NCI-H526 treated with DMSO at 0.1 percent for 48 hours (cell line): ENCODE measurements around the gene TMEM223.
"Not testable (repeated sequence)": the region's sequence is repeated elsewhere in the genome, so short reads cannot be mapped to it uniquely, and the experiment has no call there.

Experiments used
- DNase-seq: peaks from one replicate; lab custom pipeline; 2025; lab: John Stamatoyannopoulos, UW

Gene TMEM223

GRCh38 chr11:62799486-62799885, 7.7 kb upstream of the TMEM223 start:
- no peak for DNase-seq

- DNase-seq: no peak
Measured at GRCh38 chr11:62796281-62796680, 4.5 kb upstream of the TMEM223 start.

GRCh38 chr11:62794201-62794775, 2.5 kb upstream of the TMEM223 start:
- no peak for DNase-seq

- DNase-seq: no peak
Measured at GRCh38 chr11:62792202-62792575, 383 bp upstream of the TMEM223 start.

GRCh38 chr11:62789576-62789975, 2.2 kb downstream of the TMEM223 start:
- no peak for DNase-seq

- DNase-seq: no peak
Measured at GRCh38 chr11:62788991-62789390, 2.8 kb downstream of the TMEM223 start.

GRCh38 chr11:62787005-62787759, 4.6 kb downstream of the TMEM223 start, which contains the start of gene TMEM179B:
TSS of gene TMEM179B (plus strand) at chr11:62787402. CDS start at chr11:62787432, 30 bp downstream.
- peak; percentile 94 for DNase-seq

- DNase-seq: peak; percentile 83
Measured at GRCh38 chr11:62786318-62787004, 5.3 kb downstream of the TMEM223 start.

- no peak for DNase-seq
Measured at GRCh38 chr11:62782753-62783152, 9.1 kb downstream of the TMEM223 start.

GRCh38 chr11:62778441-62778840, 13.4 kb downstream of the TMEM223 start:
- no peak for DNase-seq

- DNase-seq: no peak
Measured at GRCh38 chr11:62777389-62777788, 14.4 kb downstream of the TMEM223 start.

GRCh38 chr11:62775646-62776045, 16.2 kb downstream of the TMEM223 start:
- DNase-seq: no peak

GRCh38 chr11:62774407-62774806, 17.4 kb downstream of the TMEM223 start:
- DNase-seq: no peak

GRCh38 chr11:62771144-62772021, 20.4 kb downstream of the TMEM223 start, which contains the start of gene TAF6L:
TSS of gene TAF6L (plus strand) at chr11:62771396. CDS start at chr11:62775784, 4,388 bp downstream.
- peak; percentile 94 for DNase-seq

- no peak for DNase-seq
Measured at GRCh38 chr11:62770778-62771143, 21.0 kb downstream of the TMEM223 start.

GRCh38 chr11:62760867-62761227, 31.0 kb downstream of the TMEM223 start:
- DNase-seq: not testable (repeated sequence)

GRCh38 chr11:62757846-62758788, 33.7 kb downstream of the TMEM223 start:
- DNase-seq: no peak

- no peak for DNase-seq
Measured at GRCh38 chr11:62755086-62755615, 36.7 kb downstream of the TMEM223 start.

- peak; percentile 99 for DNase-seq
Measured at GRCh38 chr11:62753736-62754603, 37.8 kb downstream of the TMEM223 start, which contains the start of gene ZBTB3. TSS of gene ZBTB3 (minus strand) at chr11:62754160. CDS start at chr11:62753664, 496 bp downstream.
